NB4 (cell line): ENCODE results near the gene VEGFA.

Experiments used
- DNase-seq: peaks from one replicate; pipeline ENCODE4 v3.0.0; 2010; ENCODE audit warnings: low read depth
- H3K4me3 ChIP-seq: one replicate; pipeline ENCODE4 v1.5.1; 2011; ENCODE audit warnings: mild to moderate bottlenecking, low read depth, low read length, moderate library complexity
- MYC ChIP-seq: IDR thresholded peaks from 2 replicates; pipeline ENCODE4 v1.6.1; 2011; ENCODE audit warnings: low read depth, low read length
- POLR2A ChIP-seq: IDR thresholded peaks from 2 replicates; pipeline ENCODE4 v1.6.1; 2011; ENCODE audit warnings: mild to moderate bottlenecking; ENCODE audit not compliant: insufficient read length; ENCODE audit errors: extremely low read depth
- TF ChIP-seq, protein P1 (sequence below): IDR thresholded peaks from 2 replicates; pipeline ENCODE4 v1.6.1; 2011; ENCODE audit warnings: low read depth, low read length
- TF ChIP-seq, protein P2 (sequence below): IDR thresholded peaks from one replicate; pipeline ENCODE4 v1.5.1; 2012; ENCODE audit warnings: low read depth, low read length

Gene VEGFA

DNA sequence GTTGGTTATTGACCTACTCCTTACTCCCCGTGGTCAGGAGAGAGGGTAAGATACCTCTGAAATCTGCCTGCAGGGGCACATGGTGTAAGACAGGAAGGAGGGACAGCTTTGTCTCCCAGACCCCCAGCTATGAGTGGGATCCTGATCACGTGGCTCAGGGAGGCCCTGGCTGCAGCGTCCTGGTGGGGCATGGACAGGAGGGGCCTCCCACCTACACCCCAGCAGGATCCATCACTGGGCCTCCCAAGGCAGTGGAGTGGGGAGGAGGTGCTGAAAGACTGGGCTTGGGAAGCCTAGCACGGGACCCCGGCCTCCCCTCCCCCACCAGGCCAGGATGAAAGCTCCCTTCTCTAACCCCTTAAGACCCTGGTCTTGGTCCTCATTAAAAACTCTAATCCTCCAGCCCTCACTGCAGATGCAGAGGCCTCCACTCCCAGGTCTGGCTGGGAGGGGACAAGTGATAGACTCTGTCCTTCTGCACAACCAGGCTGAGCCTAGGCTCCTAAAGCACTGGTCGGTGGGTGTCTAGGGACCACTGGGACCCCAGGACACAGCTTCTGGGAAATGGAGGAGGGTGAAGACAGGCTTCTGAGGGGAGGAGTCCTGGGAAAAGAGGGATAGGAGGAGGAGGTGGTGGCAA is 29.6 kb upstream of the VEGFA start:
- no peak for DNase-seq
- no peak overlapping the region for H3K4me3 ChIP-seq
- TF ChIP-seq, protein P1, sequence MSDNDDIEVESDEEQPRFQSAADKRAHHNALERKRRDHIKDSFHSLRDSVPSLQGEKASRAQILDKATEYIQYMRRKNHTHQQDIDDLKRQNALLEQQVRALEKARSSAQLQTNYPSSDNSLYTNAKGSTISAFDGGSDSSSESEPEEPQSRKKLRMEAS, result no peak
- no peak for TF ChIP-seq POLR2A

DNA sequence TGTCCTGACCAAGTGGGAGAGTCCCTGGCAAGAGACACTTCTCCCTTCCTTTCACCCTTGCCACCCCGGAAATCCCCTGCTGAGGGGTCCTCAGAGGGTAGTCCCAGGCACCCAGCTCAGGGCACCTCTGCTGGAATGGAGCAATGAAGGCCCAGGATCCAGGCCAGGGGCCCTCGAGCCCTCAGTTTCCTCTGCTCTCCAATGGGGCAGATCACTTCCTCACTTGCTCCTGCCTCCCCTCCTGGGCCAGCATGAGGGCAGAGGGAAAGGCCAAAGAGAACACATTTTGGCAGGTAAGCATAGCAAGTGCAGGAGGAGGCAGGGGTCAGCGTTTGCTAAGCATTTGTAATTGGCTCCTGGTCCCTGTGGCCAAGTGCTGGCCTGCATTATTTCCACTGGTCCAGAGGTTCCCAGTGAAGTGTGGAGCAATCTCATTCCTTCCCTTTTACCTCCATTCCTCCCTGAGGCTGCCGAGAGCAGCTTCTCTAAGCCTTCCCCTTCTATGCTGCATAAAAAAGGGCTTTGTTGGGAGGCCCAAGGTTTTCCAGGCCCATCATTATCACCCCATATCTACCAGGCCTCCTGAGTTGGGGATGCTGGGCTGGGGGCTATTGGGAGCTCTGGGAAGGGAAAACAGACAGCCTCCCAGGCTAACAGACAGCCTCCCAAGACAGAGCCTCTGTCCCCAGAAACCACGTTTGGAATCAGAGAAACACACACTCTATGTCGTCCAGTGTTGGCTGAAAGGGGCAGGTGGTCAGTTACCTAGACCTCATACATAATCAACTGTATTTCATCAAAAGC is 28.8 kb upstream of the VEGFA start:
- H3K4me3 ChIP-seq, result no peak overlapping the region
- TF ChIP-seq, protein P2, sequence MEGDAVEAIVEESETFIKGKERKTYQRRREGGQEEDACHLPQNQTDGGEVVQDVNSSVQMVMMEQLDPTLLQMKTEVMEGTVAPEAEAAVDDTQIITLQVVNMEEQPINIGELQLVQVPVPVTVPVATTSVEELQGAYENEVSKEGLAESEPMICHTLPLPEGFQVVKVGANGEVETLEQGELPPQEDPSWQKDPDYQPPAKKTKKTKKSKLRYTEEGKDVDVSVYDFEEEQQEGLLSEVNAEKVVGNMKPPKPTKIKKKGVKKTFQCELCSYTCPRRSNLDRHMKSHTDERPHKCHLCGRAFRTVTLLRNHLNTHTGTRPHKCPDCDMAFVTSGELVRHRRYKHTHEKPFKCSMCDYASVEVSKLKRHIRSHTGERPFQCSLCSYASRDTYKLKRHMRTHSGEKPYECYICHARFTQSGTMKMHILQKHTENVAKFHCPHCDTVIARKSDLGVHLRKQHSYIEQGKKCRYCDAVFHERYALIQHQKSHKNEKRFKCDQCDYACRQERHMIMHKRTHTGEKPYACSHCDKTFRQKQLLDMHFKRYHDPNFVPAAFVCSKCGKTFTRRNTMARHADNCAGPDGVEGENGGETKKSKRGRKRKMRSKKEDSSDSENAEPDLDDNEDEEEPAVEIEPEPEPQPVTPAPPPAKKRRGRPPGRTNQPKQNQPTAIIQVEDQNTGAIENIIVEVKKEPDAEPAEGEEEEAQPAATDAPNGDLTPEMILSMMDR, result no peak
- no peak for TF ChIP-seq MYC
- TF ChIP-seq POLR2A, result no peak
- TF ChIP-seq, protein P1, result no peak
- DNase-seq, result no peak

DNA sequence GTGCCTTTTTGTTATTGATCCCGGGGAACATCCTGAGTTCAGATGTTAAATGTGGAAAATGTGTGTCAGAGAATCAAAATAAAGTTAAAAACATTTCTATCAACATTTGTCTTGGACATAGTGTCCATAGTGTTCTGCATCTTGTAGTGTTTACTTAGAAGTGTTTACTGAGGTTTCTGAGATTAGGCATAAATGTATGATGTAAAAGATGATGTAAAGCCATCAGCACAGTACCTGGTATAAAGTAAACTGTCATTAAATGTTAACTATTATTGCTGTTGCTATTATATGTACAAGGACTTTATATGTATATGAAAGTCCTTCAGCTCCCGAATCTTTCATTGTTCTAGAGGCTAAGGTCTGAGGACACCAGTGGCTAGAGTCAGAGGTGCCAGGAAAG is 28.2 kb upstream of the VEGFA start:
- H3K4me3 ChIP-seq, result no peak overlapping the region
- TF ChIP-seq, protein P2, result no peak
- TF ChIP-seq, protein P1, result no peak
- TF ChIP-seq MYC (no peak), POLR2A (no peak)
- no peak for DNase-seq

DNA sequence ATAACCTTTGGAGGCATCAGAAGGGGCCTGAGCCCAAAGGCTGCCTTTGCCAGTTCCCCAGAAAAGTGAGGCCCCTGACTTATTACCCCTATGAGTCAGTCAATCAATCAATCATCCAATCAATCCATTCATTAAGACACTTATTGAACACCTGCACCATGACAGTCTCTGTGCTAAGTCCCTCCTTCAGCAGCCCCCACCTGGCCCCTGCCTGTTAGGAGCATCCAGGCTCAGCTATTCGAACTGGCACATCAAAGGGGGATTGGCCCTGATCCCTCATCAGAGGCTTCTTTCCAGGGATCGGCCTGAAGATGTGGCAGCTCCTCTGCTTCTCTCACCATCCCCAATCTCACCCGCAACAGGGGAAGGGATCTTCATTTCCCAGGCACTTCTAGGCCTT is 27.7 kb upstream of the VEGFA start:
- H3K4me3 ChIP-seq, result no peak overlapping the region
- TF ChIP-seq, protein P2, result no peak
- TF ChIP-seq, protein P1, result no peak
- no peak for TF ChIP-seq POLR2A
- no peak for TF ChIP-seq MYC
- DNase-seq, result no peak

DNA sequence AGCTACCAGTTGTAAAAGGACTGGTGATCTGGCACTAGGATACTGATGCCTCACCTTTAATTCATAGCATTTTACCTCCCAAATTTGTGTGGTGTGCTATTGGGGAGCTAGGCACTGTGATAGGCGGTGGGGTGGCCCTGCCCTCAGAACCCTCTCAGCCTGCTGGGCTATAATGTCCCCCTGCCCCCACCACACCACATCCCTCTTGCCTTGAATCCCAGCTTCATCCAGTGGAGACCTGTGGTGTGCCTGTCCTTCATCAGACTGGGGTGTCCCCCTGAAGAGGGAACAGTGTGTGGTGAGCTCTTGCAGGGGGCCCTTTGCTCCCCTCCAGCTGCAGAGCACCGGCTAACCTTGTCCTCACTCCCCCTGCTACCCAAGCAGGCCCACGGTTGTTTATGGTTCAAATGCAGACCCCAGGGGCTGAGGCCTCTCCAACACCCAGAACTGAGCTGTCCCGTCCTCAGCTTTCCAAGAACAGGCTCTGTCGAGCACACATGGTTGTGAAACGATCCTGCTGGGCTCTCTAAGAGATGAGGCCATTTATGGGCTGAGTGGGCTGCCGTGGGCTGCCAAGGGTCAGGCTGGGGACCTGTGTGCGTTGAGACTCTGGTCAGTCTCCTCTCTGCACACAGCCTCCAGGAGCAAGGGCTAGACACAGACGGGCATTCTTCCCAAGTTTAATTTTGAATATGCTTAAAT is 26.9 kb upstream of the VEGFA start:
- DNase-seq, result no peak
- TF ChIP-seq, protein P1, result no peak
- TF ChIP-seq MYC (no peak), POLR2A (no peak)
- TF ChIP-seq, protein P2, result no peak
- no peak overlapping the region for H3K4me3 ChIP-seq
